Upper lobe of left lung (tissue), 6 donors: ENCODE data around the gene GSTO1. TPM values are rescaled to one million over a fixed set of nuclear protein-coding genes. Genes with fewer than 3 reads are reported as not detected.

Experiments
- ATAC-seq, 2 donors: fragments of 200-7000 bp; cut with Tn5 transposase; one replicate each; pipeline ENCODE4 v1.9.1; 2022; ENCODE audit warnings: mild to moderate bottlenecking in 2 of 2, moderate library complexity in 2 of 2; ENCODE audit not compliant: low FRiP score in 2 of 2
- DNase-seq, 2 donors: peaks; one replicate each; pipeline ENCODE4 v3.0.0-alpha.2; 2019 to 2020
- H3K27ac ChIP-seq, 4 donors: fragments of 200-600 bp; sonication (generic); one replicate each; pipeline ENCODE4 v1.5.1; 2016 to 2019
- H3K27me3 ChIP-seq, 4 donors: fragments of 200-600 bp; sonication (generic); one replicate each; pipeline ENCODE4 v1.5.1; 2017 to 2019
- H3K36me3 ChIP-seq, 4 donors: fragments of 200-600 bp; sonication (generic); one replicate each; pipeline ENCODE4 v1.5.1; 2016 to 2019
- H3K4me1 ChIP-seq, 4 donors: fragments of 200-600 bp; sonication (generic); one replicate each; pipeline ENCODE4 v1.5.1; 2018 to 2019
- H3K4me3 ChIP-seq, 4 donors: fragments of 200-600 bp; sonication (generic); one replicate each; pipeline ENCODE4 v1.5.1; 2017 to 2019; ENCODE audit warnings: mild to moderate bottlenecking in 2 of 4, moderate library complexity in 1 of 4
- H3K9me3 ChIP-seq, 4 donors: fragments of 200-600 bp; sonication (generic); one replicate each; pipeline ENCODE4 v1.5.1; 2018 to 2019
- CTCF ChIP-seq, 6 experiments: fragments of 450-650 bp in 4 of 6; fragments of 200-600 bp in 2 of 6; sonication (generic) in 2 of 6; IDR thresholded peaks; one replicate each; pipeline ENCODE4 v1.5.1; 2016 to 2019; ENCODE audit warnings: antibody characterized with exemption in 6 of 6
- EP300 ChIP-seq, 4 donors: sonication (generic); formaldehyde crosslinking; IDR thresholded peaks; one replicate each; pipeline ENCODE4 v1.5.1; 2017; ENCODE audit warnings: antibody characterized with exemption in 4 of 4, control low read depth in 2 of 4
- POLR2A ChIP-seq, 4 donors: fragments of 450-650 bp; IDR thresholded peaks; one replicate each; pipeline ENCODE4 v1.5.1; 2016 to 2017; ENCODE audit warnings: antibody characterized with exemption in 4 of 4, mild to moderate bottlenecking in 2 of 4
- POLR2AphosphoS5 ChIP-seq, 2 donors: sonication (generic); formaldehyde crosslinking; IDR thresholded peaks; one replicate each; pipeline ENCODE4 v1.5.1; 2017; ENCODE audit warnings: antibody characterized with exemption in 2 of 2
- WGBS, 2 donors: methylation state at CpG; one replicate each; pipeline ENCODE4 v1.1.5; 2017 to 2018; 5-methylcytosine and 5-hydroxymethylcytosine counted together
- total RNA-seq, 6 donors: library from RNA; depleted of rRNA in 4 of 6; stranded (reverse); fragments of >200 nt in 4 of 6; gene quantifications; one replicate each; pipeline versions ENCODE4 v1.1.0 to v1.2.1, GENCODE V29; 2016 to 2021
- donor health status: DM: no; HTN: no; CAD: no; lungs with moderate emphysema.
- donor health status: DM: no; HTN: yes; CAD: no; lungs with severe emphysema.

The GSTO1 gene
- total RNA-seq, 6 donors from 2014 or later, result 30.4 to 147 (median 102) TPM

DNA sequence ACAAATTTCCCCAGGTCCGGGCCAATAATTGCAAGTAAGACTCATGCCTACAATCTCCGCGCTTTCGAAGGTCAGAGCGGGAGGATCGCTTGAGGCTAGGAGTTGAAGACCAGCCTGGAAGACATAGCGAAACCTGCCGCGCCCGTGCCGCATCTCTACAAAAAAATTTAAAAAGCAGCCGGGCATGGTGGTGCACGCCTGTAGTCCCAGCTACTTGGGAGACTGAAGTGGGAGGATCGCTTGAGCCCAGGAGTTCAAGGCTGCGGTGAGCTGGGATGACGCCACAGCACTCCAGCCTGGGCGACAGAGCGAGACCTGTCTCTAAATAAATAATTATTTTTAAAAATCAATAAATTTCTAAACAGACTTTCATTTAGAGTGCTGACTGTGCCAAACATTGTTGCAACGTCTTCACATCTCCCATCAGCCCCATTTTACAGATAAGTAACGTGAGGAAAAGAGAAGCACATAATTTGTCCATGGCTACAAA, 22.0 kb upstream of the GSTO1 start:
- peak; percentile 32 to 61 for ATAC-seq
- Histone ChIP-seq H3K4me3 (peak overlapping the region; percentile 61 to 92 (median 80)), H3K27me3 (no peaks in the 10 kb centered on the region), H3K4me1 (peaks cover 6 to 14% (median 11%) of the 10 kb centered on the region in 4 donors), H3K27ac (no peak overlapping the region), H3K36me3 (no peaks in the 10 kb centered on the region), H3K9me3 (peaks cover 0 to 9% (median 0%) of the 10 kb centered on the region in 4 donors)
- 11 to 15% methylated on average over 15 to 20 of the region's 20 CpGs for whole genome bisulfite sequencing, 2 donors
- DNase-seq, result no peak
- TF ChIP-seq EP300 (IDR thresholded peaks at IDR 0.05), result no peak
- TF ChIP-seq POLR2A (IDR thresholded peaks at IDR 0.05), result no peak
- TF ChIP-seq POLR2AphosphoS5 (IDR thresholded peaks at IDR 0.05), result no peak
- TF ChIP-seq CTCF (IDR thresholded peaks at IDR 0.05), result no peak

GRCh38 chr10:104233817-104234216, 20.9 kb upstream of the GSTO1 start:
- H3K36me3 ChIP-seq, result no peaks in the 10 kb centered on the region
- H3K4me1 ChIP-seq, result peaks cover 6 to 14% (median 11%) of the 10 kb centered on the region in 4 donors
- H3K9me3 ChIP-seq, result peaks cover 0 to 9% (median 0%) of the 10 kb centered on the region in 4 donors
- H3K27ac ChIP-seq, result no peak overlapping the region
- no peak for DNase-seq
- no peaks in the 10 kb centered on the region for H3K27me3 ChIP-seq
- WGBS, 2 donors, result 70 to 94% methylated on average over 1 of the region's 1 CpG
- no peak overlapping the region for H3K4me3 ChIP-seq
- no peak for ATAC-seq
- TF ChIP-seq POLR2AphosphoS5 (IDR thresholded peaks at IDR 0.05) (no peak), EP300 (IDR thresholded peaks at IDR 0.05) (no peak)

DNA sequence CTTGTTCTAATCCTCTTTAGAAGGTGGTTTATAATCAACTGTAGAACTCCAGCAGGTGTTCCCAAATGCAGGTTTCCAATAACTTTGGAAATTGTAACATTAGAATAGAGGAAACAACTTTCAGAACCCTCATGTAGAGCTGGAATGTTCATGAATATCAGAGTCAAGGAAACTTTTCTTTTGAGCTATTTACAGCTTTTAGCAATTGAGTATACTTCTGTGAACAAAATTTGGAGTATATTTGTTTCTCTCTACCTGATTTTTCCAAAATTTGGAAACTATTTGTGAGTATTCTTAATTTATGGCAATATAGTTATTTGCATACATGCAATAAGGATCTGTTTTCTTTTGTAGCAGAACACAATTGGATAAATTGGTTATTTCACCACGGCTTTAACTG, 19.8 kb upstream of the GSTO1 start:
- H3K9me3 ChIP-seq, result peaks cover 0 to 9% (median 0%) of the 10 kb centered on the region in 4 donors
- DNase-seq (no peak), ATAC-seq (no peak)
- peaks cover 6 to 14% (median 11%) of the 10 kb centered on the region in 4 donors for H3K4me1 ChIP-seq
- TF ChIP-seq POLR2A (IDR thresholded peaks at IDR 0.05) (no peak), EP300 (IDR thresholded peaks at IDR 0.05) (no peak), CTCF (IDR thresholded peaks at IDR 0.05) (no peak), POLR2AphosphoS5 (IDR thresholded peaks at IDR 0.05) (no peak)
- 83 to 86% methylated on average over 1 of the region's 1 CpG for WGBS, 2 donors
- H3K27me3 ChIP-seq, result no peaks in the 10 kb centered on the region
- no peaks in the 10 kb centered on the region for H3K36me3 ChIP-seq
- H3K27ac ChIP-seq, result no peak overlapping the region
- H3K4me3 ChIP-seq, result no peak overlapping the region

- ATAC-seq (no peak), DNase-seq (no peak)
- no peak overlapping the region for H3K4me3 ChIP-seq
- peaks cover 6 to 14% (median 11%) of the 10 kb centered on the region in 4 donors for H3K4me1 ChIP-seq
- no peaks in the 10 kb centered on the region for H3K36me3 ChIP-seq
- no peaks in the 10 kb centered on the region for H3K27me3 ChIP-seq
- 82 to 84% methylated on average over 3 of the region's 3 CpGs for WGBS, 2 donors
- H3K27ac ChIP-seq, result no peak overlapping the region
- H3K9me3 ChIP-seq, result peaks cover 0 to 9% (median 0%) of the 10 kb centered on the region in 4 donors
- no peak for TF ChIP-seq EP300 (IDR thresholded peaks at IDR 0.05)
- no peak for TF ChIP-seq POLR2AphosphoS5 (IDR thresholded peaks at IDR 0.05)
- no peak for TF ChIP-seq POLR2A (IDR thresholded peaks at IDR 0.05)
- TF ChIP-seq CTCF (IDR thresholded peaks at IDR 0.05), result no peak
Measured at GRCh38 chr10:104235801-104236200, 18.9 kb upstream of the GSTO1 start.

DNA sequence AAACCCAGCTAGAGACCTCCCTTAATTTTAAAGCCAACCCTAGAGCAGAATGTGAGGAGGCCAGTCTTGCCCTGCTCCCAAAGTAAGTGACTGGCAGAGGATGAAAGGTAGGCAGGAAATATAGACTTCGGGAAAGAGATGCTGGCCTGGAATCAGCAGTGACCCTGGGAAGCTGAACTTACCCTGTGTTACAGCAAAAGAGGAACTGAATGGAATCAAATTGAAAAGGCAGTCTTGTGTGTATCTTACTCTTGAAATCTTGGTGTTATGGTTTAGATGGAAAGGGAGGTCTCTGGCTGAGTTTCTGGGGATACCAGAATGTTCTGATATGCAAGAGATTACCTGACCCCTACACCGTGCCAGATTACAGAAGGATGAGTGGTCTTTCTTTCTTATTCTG, 14.6 kb upstream of the GSTO1 start:
- Histone ChIP-seq H3K36me3 (no peaks in the 10 kb centered on the region), H3K27ac (no peak overlapping the region), H3K9me3 (peaks cover 0 to 2% (median 0%) of the 10 kb centered on the region in 4 donors), H3K27me3 (no peaks in the 10 kb centered on the region), H3K4me1 (no peaks in the 10 kb centered on the region), H3K4me3 (no peak overlapping the region)
- WGBS, 2 donors, result 55% methylated on average over 2 of the region's 2 CpGs
- no peak for ATAC-seq
- DNase-seq, result no peak
- no peak for TF ChIP-seq CTCF (IDR thresholded peaks at IDR 0.05)
- no peak for TF ChIP-seq POLR2A (IDR thresholded peaks at IDR 0.05)
- no peak for TF ChIP-seq EP300 (IDR thresholded peaks at IDR 0.05)
- no peak for TF ChIP-seq POLR2AphosphoS5 (IDR thresholded peaks at IDR 0.05)
